Stimulated activated CD8-positive, alpha-beta memory T cell treated with anti-CD3 and anti-CD28 coated beads, Interleukin-7, amount 100 ng/mL, for 1 hour (primary cell): ENCODE results near the gene TNS1.

Experiments used
- DNase-seq, 2 donors: peaks; one replicate each; pipeline ENCODE4 v3.0.0-alpha.2; 2020; ENCODE audit warnings: low read depth in 2 of 2

Gene TNS1

DNA sequence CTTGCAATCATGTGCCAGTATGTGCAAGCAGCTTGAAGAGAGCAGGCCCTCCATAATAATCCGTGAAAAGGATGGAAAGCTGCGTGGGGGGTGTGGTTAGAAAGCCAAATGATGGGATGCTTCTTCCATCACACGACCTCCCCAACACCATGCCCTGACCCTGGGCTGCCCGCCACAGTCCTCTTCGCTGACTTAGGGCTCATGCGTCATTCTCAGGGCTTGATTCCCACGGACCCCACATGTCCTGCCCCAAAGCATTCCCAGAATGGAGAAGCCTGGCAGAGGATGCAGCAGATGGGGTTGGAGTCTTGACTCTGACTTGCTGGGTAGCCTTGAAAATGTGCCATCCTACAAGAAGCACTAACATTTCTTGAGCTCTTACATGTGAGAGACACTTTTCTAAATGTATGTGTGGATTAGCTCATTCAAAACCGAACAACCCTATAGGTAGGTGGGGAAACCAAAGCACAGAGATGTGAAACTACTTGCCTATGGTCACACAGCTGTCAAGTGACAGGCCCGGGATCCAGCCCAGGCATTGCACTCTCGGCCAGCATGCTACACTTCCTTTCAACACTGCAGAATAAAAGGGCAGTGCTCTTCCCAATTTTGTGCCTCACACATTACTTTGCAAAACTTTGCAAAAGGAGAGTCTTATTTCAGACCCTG is 3.7 kb downstream of the TNS1 start:
- DNase-seq = no peak

DNA sequence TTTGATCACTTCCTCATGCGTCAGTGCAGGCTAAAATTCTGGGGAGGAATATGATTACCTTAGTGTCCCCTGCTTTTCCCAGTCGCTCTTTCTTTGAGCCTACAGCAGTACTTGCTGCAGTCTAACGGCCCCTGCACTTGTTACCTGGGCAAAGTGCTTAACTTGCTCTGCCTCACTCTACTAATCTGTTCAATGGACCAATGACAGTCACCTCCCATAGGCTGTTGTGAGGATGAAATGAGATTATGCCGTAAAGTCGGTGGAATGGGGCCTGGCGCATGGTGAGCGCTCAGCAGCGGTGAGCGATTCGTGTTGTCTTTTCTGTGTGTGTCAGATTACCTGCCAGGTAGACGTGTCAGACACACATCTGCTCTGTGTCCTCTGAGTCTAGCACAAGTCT is 5.3 kb downstream of the TNS1 start:
- no peak for DNase-seq

DNA sequence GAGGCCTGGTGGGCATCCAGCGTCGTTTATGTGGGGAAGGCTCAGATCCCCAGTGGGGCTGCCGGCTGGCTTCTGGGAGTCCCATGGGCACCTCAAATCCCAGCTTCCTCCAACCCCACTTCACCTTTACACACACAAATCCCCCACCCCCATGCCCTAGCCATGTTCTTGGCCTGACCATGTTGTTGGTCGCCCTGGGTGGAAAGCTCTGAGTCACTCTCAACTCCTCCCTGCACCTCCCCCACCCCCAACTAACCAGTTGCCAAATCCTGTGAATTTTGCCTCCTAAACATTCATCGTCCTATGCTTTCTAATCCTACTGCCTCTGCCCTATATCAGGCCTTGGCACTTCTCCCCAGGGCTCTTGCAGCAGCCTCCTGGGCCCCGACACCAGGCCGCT is 6.4 kb downstream of the TNS1 start:
- DNase-seq = no peak

DNA sequence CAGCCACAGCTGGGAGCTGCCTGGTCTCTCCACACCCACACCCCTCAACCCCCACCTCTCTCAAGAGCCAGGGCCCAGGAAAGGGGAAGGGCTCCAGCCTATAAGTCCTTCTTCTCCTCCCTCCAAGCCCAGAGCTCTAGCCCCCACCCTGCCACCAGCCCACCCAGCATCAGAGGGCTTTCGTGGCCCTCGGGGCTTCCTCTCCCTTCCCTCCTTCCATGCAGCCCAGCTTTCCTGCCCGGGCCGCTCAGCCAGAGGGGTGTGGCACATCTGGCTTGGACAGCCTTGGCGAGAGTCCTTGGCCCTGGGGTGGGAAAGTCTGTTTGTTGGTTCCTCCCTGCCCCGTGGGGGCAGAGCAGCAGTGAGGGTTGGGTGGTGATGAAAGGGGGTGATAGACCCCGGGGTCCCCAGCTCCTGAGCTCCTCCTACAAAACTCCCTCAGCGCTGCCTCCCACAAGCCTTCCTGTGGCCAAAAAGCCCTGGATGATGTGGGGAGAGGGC is 7.0 kb downstream of the TNS1 start:
- DNase-seq = no peak

DNA sequence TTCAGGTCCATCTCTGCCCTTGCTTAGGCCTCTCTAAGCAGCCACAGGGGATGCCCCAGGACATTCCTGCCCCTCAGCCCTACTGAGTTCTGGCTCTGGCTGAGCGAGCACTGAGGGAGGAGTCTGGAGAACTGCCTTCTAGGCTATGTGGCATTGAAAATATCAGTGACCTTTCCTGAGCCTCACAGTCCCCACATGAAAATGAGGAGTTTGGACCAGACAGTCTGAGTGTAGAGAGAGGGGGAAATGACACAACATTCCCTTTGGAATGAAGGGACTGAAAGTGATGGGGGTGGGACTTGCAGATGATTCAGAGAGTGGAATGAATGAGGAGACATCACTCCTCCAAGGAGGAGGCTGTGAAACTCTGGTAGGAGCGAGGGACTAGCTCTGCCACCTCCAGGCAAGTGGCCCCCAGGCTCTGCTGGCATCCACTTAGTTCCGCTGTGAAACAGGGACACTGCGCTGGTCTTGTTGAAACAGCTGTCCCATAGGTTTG is 8.0 kb downstream of the TNS1 start:
- DNase-seq = no peak

DNA sequence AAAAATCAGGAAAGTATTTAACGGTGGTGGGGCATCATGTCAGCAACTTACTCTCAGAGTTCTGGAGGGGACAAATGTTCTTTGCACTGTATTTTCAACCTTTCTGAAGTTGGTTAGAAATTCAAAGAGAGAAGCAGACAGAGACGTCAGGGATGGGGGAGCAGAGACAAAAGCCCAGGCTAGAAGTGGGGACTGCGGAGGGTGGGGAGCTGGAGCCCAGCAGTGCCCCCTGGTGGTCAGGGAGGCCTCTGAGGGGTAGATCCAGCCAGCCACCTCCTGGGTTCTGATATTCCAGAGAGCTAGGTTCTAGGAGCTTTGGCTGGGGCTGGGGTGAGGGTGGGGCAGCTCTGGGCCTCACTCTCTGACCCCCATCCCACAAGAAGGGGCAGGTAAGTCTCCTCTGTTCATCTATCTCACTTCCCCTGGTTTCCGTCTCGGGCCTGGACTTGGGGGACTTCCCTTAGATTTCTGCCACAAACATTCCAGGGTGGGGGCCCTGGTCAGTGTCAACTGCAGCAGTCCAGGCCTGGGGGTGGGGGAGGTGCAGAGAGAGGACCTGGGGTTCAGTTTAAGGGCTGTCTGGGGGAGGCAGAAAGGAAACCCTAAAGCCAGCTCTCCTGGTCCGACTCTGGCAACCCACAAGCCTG is 8.9 kb downstream of the TNS1 start:
- DNase-seq = peak in 1 of 2 donors; percentile 31

DNA sequence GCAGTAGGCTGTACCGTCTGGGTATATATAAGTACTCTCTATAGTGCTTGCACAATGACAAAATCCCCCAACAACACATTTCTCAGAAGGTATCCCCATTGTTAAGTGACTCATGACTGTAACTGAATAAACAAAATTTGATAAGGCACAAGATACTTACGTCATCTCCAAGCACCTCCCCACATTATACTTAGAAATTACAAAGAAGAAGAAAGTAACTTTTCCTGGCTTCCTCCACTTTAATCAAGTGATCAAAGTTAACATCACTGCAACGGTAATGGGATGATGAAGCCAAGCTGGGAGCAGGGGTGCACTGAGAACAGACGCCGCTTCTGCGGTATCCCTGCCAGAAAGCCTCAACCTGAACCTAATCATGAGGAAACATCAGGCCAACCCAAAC is 9.7 kb downstream of the TNS1 start:
- no peak for DNase-seq

DNA sequence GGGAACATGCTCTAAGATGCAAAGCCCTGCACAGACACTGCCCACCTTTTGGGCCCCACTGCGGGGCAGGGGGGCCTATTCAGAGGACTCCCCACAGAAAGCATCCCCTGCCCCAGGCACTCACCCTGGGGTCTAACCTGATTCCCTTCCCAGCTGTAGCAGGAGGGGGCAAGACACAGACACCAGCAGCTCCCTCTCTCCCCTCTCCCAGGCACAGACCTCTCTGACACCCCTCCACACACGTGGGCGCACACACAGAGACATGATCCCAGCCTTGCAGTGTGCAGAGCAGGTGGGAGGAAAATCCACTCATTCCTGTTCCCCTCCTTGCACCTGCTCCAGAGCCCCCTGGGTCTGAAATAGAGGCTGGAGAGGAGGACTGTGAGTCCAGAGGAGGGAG is 10.7 kb downstream of the TNS1 start:
- no peak for DNase-seq

DNA sequence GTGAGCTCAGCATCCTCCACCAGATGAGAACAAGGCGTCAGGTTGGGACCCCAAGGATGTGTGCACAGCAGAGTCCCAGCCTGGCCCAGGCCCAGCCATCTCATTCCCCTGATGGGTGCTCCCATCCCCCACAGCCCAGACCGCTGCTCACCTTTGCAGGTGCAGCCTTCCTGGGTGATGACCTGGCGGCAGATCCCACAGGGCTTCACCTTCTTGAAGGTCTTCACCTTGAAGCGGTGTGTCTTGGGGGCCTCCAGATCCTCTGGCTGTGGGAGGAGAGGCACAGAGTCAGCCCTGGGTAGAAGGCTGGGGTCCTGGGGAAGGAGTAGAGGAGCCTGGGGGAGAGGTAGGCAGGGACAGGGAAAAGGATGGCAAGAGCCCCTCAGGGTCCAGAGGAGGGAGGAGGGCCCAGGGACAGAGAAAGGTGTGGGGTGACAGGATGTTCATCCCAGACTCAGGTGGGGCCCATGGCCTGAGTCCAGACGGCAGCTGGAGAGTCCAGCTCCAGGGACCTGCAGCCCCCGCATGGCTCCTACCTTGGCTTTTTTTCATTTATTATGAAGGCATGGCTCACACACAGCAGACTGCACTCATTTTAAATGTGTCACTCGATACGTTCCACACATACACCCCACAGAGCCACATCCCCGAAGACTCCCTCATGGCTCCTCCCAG is 11.9 kb downstream of the TNS1 start:
- DNase-seq = no peak

DNA sequence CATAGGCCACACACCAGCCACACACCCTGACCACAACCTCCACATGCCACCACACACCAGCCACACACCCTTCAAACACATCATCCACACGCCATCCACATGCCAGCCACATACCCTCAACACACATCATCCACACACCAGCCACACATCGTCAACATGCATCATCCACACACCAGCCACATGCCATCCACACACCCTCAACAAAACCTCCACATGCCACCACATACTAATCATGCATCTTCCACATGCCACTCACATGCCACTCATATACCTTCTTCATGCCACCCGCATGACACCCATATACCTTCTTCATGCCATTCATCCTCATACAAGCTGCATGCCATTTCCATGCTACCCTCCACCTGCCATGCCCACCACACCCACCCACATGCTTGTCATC is 12.4 kb downstream of the TNS1 start:
- no peak for DNase-seq

DNA sequence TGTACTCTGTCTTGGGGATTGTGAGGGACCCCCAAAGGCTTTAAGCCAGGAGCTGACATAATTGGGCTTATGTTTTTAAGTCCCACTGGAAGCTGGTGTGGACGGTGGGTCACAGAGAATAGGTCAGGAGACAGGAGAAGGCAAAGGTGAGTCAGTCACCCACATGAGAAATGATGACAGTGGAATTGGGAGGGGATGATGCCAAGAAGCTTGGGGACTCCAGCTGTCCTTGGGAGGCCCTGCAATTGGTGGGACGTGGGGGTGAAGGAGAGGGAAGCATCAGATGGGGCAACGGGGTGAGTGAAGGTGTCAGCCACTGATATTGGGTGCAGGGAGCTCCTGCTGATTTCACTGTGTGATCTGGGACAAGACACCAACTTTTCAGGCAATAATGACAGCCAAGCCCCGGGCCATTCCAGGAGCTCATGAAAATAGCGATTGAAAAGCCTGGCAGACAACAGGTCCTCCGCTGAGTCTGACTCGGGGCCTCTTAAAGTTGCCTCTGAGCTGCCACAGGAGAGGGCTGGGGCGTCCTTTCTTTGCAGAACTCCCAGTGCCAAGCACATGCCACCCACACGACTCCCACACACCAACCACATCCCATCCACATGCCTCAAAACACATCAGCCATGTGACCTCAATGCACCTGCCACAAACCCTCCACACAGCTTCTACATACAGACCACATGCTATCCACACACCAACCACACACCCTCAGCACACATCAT is 13.4 kb downstream of the TNS1 start:
- no peak for DNase-seq

DNA sequence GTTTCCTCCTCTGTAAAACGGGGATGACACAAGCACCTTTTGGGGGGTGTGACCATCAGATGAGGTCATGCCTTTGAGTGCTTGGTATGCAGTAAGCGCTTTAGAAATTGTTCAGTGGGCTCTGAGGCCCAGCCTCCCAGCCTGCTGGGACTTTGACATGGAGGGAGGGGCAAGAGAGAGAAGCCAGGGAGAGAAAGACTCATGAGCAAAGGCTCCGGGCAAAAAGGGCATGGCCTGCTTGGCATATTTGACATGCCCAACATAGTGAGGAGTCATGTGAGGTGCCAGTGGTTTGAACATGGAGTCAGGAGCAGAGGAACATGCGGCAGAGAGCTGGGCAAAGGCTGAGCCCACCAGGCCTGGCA is 14.0 kb downstream of the TNS1 start:
- no peak for DNase-seq

DNA sequence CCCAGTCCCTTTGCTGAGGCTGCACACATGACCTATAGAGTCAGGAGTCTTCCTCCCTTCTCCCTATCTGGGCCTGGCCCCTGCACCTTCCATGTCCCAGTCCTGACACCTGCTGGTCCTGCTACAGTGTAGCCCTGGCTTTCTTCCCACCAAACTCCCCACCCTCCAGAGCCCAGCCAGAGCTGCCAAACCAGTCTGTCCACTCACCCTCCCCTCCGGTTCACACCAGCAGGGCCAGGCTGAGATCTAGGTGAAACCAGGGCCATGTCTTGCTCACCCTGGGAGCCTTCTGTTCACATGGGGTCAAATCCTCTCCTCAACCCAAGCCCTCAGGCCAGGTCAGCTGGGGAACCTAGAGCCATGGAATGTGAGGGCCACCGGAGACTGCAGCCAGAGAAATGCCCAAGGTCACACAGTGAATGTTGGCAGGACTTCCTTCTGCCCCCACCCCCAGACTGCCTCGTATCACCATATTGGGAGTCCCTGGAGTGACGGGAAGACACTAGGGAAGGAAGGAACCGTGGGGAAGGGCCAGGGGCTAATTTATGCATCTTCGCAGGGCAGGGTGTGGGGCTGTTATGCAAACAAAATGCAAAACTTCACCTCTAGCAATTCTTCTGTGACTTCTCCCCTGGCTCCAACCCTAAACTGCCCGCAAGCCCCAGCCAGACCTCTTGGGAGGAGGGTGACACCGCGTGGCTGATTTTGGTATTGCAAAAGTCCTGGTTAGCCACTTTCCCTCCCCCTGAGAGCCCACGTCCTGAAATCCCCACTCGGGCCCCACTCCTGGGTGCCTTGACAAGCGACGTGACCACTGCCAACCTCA is 14.6 kb downstream of the TNS1 start:
- DNase-seq = peak; percentile 20 to 36

DNA sequence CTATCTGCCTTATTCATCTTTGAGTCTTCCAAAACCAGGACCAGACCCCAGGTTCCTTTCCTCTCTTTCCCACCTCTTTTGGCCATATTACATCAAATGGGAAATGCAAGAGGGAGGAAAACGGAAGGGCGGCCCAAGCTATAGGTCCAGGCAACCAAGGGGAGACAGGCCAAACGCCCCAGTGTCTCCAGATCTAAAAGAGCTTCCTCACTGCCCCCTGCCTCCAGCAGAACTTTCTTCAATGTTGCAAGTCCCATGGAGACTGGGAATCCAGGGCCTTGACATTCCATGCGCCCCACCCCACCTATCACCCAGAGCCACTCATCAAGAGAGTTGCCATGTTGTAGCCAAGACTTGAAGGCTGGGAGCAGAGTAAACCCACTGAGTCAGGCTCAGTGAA is 15.4 kb downstream of the TNS1 start:
- no peak for DNase-seq

DNA sequence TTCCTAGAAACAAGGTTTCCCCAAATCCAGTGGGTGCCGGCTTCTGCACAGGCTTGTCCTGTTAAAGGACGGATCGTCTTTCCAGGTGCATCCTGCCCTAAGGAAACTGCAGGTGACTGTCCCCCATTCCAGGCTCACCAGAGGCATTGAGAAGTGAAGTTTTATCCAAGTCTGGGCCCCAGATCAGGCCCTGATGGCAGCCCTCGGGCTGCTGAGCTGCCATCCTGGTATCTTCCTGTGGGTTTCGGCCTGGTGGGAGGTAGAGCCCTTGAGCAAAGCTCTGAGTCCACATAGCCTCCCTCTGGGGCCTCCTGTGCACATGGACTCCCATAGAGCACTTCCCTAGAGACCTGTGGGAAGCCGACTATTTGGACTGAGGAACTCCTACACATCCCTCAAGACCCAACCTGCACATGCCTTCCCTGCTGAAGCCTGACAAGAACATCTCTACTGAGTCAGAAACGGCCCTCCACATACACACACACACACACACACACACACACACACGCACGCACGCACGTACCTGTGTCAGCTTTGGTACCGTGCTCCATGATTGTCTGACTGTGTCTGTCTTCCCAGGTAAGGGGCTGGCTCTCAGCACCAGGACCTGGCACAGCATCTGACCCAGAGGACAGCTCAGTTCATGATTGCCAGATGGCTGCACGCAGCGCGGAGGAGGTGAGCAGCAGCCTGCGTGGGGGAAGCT is 16.4 kb downstream of the TNS1 start:
- DNase-seq = no peak

DNA sequence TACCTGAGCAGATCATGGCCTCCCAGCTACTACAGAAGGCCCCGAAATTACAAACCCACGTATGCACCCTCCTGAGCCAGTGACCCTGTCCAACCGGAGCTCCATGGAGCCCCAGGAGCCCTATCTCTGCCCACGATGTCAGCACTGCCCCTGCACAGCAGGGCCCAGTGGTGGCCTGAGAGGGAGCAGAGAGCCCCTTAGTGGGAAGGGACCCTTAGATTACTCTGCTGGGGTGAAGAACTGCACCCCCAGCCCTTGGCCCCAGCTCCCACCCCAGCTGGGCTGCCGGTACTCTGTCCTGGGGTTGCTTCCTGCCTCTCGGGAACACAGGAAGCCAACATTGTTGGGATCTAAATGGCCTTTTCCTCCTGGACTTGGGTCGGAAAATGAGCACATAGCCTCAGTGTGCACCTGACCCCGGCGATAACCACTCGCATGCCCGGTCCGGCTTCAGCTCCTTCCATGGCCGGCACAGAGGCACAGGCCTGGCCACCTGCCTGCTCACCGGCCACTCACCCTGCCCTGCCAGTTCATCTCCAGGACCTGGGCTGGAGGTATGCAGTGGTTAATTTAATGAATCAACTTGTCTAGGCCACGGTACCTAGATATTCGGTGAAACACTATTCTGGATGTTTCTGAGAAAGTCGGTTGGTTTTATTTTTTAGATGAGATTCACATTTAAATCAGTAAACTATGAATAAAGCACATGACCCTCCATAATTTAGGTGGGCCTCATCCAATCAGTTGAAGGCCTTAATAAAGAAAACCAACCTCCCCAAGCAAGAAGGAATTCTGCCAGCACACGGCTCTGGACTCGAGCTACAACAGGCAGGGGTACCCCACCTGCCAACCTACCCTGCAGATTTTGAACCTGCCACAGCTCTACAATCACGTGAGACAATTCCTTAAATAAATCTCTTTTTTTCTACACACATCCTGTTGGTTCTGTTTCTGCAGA is 19.2 kb downstream of the TNS1 start:
- no peak for DNase-seq

DNA sequence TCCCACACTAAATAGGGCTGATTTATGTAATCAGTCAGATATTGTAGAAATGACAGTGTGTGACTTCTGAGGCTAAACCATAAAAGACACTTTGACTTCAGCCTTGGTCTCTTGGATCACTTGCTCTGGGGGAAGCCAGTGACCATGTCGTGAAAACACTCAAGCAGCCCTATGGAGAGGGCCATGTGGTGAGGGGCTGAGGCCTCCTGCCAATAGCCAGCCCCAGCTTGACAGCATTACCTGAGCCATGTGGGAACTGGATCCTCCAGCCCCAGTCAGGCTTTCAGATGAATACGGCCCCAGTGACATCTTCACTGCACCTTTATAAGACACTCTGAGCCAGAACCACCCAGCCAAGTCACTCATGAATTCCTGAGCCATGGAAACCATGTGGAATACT is 20.8 kb downstream of the TNS1 start:
- no peak for DNase-seq

DNA sequence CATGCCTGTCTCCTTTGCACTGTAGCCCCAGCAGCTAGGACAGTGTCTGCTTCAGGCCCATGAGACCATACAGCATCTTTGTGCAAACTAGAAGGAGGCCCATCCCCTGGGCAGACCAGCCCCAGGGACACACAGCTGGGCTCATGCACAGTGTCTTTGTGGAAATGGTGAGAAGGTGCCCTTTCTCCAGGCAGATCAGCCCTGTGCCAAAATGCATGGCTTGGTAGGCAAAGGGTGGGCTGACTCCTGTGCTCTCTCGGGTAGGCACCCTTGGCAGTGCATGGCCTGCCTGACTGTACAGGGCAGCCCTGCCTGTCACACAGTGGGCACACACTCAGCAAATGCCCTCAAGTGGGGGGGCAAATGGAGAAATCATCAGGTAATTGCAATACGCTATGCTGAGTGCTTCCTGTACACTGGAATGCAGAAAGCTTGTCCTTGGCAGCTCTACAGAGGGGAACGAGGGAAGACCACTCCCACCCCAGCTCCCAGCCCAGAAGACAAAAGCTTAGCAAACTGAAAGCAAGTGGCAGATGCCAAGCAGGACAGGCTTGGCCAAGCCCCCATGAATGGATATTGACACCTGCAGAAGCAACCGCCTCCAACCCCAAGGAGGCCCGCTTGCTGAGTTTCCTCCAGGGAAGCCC is 21.6 kb downstream of the TNS1 start:
- DNase-seq = no peak

DNA sequence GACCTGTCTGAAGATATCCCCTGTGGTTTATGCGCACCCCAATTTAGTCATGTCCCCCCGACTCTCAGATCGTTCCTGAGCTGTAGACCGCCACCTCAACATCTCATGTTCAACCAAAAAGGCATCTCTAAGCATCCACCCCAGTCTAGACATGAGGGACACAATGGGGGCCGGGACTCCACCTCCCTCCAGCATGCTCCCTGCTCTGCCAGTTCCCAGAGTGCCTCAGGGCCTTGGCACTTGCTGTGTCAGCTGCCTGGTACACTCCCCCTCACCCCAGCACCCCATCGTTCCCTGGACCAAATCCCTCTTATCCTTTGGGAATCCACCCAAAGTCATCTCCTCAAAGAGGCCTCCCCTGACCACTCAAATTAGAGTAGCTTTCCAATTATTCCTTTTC is 22.2 kb downstream of the TNS1 start:
- DNase-seq = no peak
